LHCN-M2 (cell line): ENCODE results near the gene SPEF2. TPM values are rescaled to one million over a fixed set of nuclear protein-coding genes. Genes with fewer than 3 reads are reported as not detected.
"Not testable (repeated sequence)": the region's sequence is repeated elsewhere in the genome, so short reads cannot be mapped to it uniquely, and the experiment has no call there.

Experiments used
- DNase-seq: peaks from one replicate; pipeline ENCODE4 v3.0.0-alpha.2; 2012; ENCODE audit warnings: low read depth
- total RNA-seq: library from RNA; depleted of rRNA; stranded (reverse); fragments of >200 nt; gene quantifications from 2 replicates; pipeline ENCODE4 v1.2.3, GENCODE V29; 2014; rRNA removed

Gene SPEF2
- total RNA-seq, 1 experiment from 2014 or later = 1.9 TPM

DNA sequence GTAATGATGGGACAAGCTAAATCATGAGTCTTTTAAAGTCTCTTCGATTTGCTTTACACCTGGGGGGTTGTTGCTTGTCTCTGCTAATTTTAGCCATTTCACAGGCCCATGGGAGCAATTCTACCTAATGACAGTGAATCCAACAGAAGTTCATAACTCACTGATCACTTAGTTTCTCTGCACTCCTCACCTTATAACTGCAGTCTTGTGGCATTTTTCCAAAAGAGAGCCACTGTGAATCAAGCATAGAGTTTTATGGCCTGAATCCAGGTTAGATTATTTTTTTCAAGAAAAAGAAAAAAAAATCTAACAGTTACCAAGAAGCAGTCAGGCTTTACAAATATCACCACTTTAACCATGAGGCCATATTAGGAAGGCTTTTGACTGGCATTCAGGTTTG is 237.5 kb downstream of the SPEF2 start:
- no peak for DNase-seq

DNA sequence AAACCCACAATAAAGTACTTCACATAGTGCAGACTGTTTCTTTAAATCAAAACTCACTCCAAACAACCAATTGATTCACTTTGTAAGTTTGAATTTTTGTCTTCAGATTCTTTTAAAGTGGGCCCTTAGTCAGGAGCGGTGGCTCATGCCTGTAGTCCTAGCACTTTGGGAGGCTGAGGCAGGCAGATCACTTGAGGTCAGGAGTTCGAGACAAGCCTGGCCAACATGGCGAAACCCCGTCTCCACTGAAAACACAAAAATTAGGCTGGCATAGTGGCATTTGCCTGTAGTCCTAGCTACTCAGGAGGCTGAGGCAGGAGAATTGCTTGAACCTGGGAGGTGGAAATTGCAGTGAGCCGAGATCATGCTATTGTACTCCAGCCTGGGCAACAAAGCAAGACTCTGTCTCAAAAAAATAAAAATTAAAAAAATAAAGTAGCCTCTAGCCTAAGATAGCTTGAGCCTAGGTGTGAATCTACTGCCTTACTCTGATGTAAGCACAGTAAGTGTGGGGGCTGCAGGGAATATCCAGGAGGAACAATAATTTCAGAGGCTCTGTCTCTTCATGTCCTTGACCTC is 238.6 kb downstream of the SPEF2 start:
- not testable (repeated sequence) for DNase-seq

DNA sequence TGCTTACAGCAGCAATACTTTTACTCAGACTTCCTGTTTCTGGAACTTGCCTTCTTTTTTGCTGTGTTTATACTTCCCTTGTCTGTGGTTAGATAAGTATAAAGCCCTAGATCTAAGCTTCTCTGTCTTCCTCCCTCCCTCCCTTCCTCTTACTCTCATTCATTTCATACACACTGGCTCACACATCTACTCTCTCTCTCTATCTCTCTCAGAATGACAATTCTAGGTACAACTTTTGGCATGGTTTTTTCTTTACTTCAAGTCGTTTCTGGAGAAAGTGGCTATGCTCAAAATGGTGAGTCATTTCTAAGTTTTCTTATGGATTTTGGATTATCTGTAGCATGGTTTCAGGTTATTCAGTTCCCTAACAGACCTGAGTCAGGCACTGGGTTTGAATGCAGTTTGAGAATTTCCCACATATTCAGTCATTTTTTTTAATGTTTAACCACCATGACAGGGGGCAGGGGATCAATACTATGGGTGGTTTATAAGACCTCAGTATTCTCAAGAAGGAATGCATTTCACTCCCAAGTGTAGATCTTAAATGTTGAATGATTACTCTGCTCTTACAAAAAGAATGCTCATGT is 239.2 kb downstream of the SPEF2 start, which contains the start of gene IL7R:
Gene IL7R (plus strand): TSS at position 127 of the 587 bp plus-strand sequence. CDS start 87 bp downstream, at position 214.
- DNase-seq = peak; percentile 33

DNA sequence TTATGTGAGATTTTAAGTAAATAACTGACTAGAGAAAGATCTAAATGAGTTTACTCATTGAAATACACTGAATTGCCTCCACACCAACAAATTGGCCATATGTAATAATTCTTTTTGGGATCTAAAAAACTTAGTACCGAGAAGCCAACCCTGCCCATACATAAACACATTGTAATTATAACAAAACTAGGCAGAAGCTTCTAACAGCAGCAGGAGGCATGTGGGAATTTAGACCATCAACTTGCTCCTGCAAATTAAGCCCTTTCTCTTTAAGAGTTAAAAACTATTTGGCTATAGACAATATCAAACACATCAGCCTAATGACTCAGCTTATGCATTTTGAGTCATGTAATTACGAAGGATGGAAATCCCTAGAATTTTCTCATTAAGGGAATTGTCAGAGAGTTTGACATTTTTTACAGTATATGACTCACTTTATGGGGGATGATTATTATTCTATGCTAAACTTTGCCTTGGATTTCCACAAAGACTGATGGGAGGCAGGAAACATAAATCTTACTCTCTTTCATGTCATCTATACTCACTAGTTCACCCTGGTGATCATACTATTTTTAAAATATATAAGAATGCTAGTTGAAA is 240.0 kb downstream of the SPEF2 start:
- DNase-seq = peak; percentile 88

DNA sequence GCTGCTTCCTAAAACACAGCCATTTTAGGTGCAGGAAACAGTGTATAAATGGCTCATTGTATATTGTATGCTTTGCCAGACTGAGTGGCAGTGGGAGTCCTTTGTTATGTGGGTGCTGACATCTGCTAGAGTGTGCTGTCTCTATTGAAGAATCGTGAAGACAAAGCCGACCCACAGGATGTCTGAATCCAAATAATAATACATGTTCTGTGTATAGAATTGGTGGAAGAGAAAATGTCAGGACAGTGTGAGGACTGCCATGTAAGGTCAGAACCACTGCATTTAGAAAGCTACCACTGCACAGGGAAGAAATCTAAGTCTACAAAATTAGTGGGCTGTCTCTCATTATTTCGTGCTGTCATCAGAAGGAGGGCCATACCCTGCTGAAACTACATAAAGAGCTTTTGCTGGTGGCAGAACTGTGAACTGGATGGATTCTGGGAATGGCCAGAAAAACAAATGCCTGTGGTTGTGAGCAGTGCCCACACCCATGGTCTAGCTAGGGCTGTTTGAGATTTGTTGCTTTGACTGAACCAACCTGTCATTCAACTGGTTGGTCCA is 241.5 kb downstream of the SPEF2 start:
- DNase-seq = peak; percentile 69

DNA sequence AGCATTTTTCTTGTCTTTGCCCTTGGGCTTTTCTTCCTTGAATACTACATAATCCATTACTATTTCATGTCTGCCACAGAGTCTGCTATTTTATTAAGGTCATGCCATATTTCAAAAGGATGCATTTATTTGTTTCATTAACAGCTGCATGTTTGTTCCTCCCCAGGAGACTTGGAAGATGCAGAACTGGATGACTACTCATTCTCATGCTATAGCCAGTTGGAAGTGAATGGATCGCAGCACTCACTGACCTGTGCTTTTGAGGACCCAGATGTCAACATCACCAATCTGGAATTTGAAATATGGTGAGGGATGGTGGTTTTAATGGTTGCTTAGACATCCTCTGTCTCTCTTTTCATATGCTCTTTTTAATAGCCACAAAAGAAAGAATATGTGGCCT is 243.0 kb downstream of the SPEF2 start:
- peak; percentile 72 for DNase-seq

DNA sequence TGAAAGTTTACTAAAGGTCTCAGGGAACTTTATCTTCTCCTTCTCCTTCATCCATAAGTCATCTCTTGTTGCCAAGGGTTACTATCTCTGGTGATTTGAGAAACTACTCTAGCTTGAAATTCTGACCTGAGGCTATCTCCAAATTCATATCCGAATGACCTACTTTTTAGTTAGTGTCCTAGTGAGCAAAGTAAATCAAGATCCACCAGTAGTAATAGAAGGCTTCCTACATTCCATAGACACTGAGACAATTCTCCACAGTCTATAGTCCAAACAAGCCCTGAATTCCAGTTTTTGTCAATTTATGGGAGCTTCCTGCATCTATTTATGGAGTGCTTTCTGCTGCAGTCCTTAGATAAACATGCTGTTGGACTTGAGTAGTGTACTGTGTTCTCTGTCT is 244.1 kb downstream of the SPEF2 start:
- DNase-seq = no peak

DNA sequence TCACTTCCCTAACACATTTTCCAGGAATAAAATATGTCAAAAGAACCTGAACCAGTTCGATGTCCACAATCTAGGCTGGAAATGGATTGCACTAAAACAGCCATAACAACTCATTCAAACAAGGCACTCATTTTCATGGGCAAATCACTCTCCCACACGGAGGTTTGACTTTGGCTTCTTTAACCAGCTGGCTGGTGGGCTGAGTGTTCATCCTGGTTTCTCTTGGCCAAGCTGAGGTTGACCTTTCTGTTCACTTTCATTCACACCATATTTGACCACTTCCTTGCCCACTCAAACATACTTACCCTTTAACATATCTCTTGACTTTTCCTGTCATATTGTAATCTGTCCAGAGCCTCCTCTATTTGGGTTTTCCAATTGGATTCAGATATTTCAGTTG is 244.5 kb downstream of the SPEF2 start:
- no peak for DNase-seq

DNA sequence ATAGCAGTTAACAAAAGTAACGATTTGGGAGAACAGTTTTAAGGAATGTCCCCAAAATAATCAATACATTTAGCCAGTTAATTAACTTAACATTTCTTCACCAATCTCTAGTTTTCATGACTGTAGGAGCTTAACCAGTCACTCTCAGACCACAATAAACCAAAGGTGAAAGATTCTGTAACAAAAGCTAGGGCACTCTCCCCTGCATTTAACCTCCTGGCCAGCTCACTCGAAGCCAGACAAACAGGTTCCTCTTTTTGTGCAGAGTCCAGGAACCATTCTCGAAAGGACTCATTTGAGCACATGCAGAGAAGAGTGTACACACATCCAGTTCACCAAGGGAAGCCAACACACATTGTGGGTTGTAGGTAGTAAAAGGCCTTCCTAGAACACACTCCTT is 245.5 kb downstream of the SPEF2 start:
- no peak for DNase-seq

Other genes starting within 250 kb of the SPEF2 start
- 6.7 and 7.3 TPM in 2 replicates for gene IL7R, start 239.0 kb downstream of the SPEF2 start, total RNA-seq